H1 (cell line): Measurements from ENCODE around the gene SYNPO. TPM values are rescaled to one million over a fixed set of nuclear protein-coding genes. Genes with fewer than 3 reads are reported as not detected.

Experiments used
- CTCF ChIA-PET: fragments of 300-600 bp; sonication (Branson Sonifier 250); formaldehyde crosslinking; loops from one replicate; lab custom pipeline; 2021; ENCODE audit not compliant: partially characterized antibody; lab: Charles Lee
- POLR2A ChIA-PET: fragments of 300-600 bp; sonication (Branson Sonifier 250); formaldehyde crosslinking; loops from one replicate; lab custom pipeline; 2021; ENCODE audit warnings: inconsistent platforms; ENCODE audit not compliant: partially characterized antibody; lab: Charles Lee
- DNase-seq, 2 experiments: peaks; one replicate each; pipeline versions ENCODE4 v3.0.0 to v3.0.0-alpha.2; 2010 to 2022; ENCODE audit warnings: low spot score in 2 of 2, low read depth in 1 of 2, mixed read lengths in 1 of 2
- FAIRE-seq: peaks from 2 replicates; lab custom pipeline; 2011; peaks lifted over from hg19 to GRCh38; lab: Jason Lieb, UNC
- H2AFZ ChIP-seq: 2 replicates; pipeline ENCODE4 v1.8.1; 2012; ENCODE audit warnings: low read length, inconsistent platforms
- H2AK5ac ChIP-seq: 2 replicates; pipeline ENCODE4 v1.6.1; 2013; ENCODE audit warnings: low read depth, low read length
- H2BK120ac ChIP-seq: replicated peaks from 2 replicates; pipeline ENCODE3; 2013; ENCODE audit warnings: low read depth, low read length, inconsistent platforms
- H2BK12ac ChIP-seq: 2 replicates; pipeline ENCODE4 v1.6.1; 2013; ENCODE audit warnings: low read depth, low read length
- H2BK15ac ChIP-seq: 2 replicates; pipeline ENCODE4 v1.6.1; 2013; ENCODE audit warnings: low read length
- H2BK20ac ChIP-seq: 2 replicates; pipeline ENCODE4 v1.6.1; 2013; ENCODE audit warnings: low read length
- H2BK5ac ChIP-seq: 2 replicates; pipeline ENCODE4 v1.6.1; 2013; ENCODE audit warnings: low read depth, low read length
- H3K14ac ChIP-seq: 2 replicates; pipeline ENCODE4 v1.6.1; 2013; ENCODE audit warnings: inconsistent platforms; ENCODE audit not compliant: insufficient read length
- H3K18ac ChIP-seq: 2 replicates; pipeline ENCODE4 v1.6.1; 2013; ENCODE audit warnings: low read length; ENCODE audit errors: extremely low read depth
- H3K23ac ChIP-seq: 2 replicates; pipeline ENCODE4 v1.6.1; 2013; ENCODE audit warnings: inconsistent platforms; ENCODE audit not compliant: insufficient read length
- H3K23me2 ChIP-seq: 2 replicates; pipeline ENCODE4 v1.6.1; 2013; ENCODE audit warnings: low read depth, low read length
- H3K27ac ChIP-seq: 2 replicates; pipeline ENCODE4 v1.6.1; 2011; ENCODE audit warnings: low read depth, low read length, inconsistent platforms
- H3K27me3 ChIP-seq, 4 experiments: replicated peaks in 1 of 4; 1 replicate in 1 of 4; 2 replicates in 3 of 4; pipeline versions ENCODE4 v1.6.1 to v1.8.1; 2011 to 2013; ENCODE audit warnings: low read length in 3 of 4, mild to moderate bottlenecking in 3 of 4, inconsistent platforms in 2 of 4, mixed read lengths in 2 of 4, moderate library complexity in 1 of 4; ENCODE audit not compliant: control insufficient read depth in 3 of 4, insufficient read depth in 3 of 4; ENCODE audit errors: extremely low read depth in 1 of 4
- H3K36me3 ChIP-seq, 4 experiments: 2 replicates each; pipeline versions ENCODE4 v1.6.1 to v1.8.1; 2011 to 2013; ENCODE audit warnings: mild to moderate bottlenecking in 4 of 4, low read length in 3 of 4, moderate library complexity in 2 of 4, control low read depth in 1 of 4, inconsistent platforms in 1 of 4; ENCODE audit not compliant: insufficient read depth in 4 of 4, control insufficient read depth in 2 of 4
- H3K4ac ChIP-seq: replicated peaks from 2 replicates; pipeline ENCODE3; 2013; ENCODE audit warnings: low read length, low read depth, mixed read lengths, inconsistent platforms; ENCODE audit not compliant: insufficient read length
- H3K4me1 ChIP-seq, 4 experiments: replicated peaks in 1 of 4; 1 replicate in 1 of 4; 2 replicates in 3 of 4; pipeline versions ENCODE4 v1.6.1 to v1.8.1; 2011 to 2013; ENCODE audit warnings: low read length in 3 of 4, inconsistent platforms in 2 of 4, mixed read lengths in 1 of 4; ENCODE audit not compliant: insufficient read depth in 4 of 4, control insufficient read depth in 3 of 4
- H3K4me2 ChIP-seq, 2 experiments: 2 replicates each; pipeline versions ENCODE4 v1.6.1 to v1.8.1; 2011 to 2013; ENCODE audit warnings: low read depth in 2 of 2, low read length in 2 of 2, control low read depth in 1 of 2, inconsistent platforms in 1 of 2, mild to moderate bottlenecking in 1 of 2; ENCODE audit not compliant: insufficient read depth in 1 of 2
- H3K4me3 ChIP-seq, 4 experiments: fragments of 200-600, 300-600 bp in 1 of 4; sonication (generic), shearing (Covaris generic), sonication (Bioruptor Twin) in 1 of 4; 2 replicates each; pipeline versions ENCODE4 v1.5.1 to v1.8.1; 2011 to 2016; ENCODE audit warnings: low read length in 4 of 4, low read depth in 3 of 4, control low read depth in 2 of 4, inconsistent platforms in 2 of 4, mild to moderate bottlenecking in 2 of 4, mixed read lengths in 1 of 4, moderate library complexity in 1 of 4; ENCODE audit not compliant: insufficient read depth in 2 of 4; ENCODE audit errors: extremely low read depth in 1 of 4
- H3K56ac ChIP-seq: replicated peaks from 2 replicates; pipeline ENCODE3; 2013; ENCODE audit warnings: low read depth, mild to moderate bottlenecking, mixed read lengths, low read length, inconsistent platforms; ENCODE audit not compliant: insufficient read length
- H3K79me1 ChIP-seq: 2 replicates; pipeline ENCODE4 v1.6.1; 2013; ENCODE audit warnings: low read depth, low read length, control low read depth
- H3K79me2 ChIP-seq, 2 experiments: 2 replicates each; pipeline versions ENCODE4 v1.6.1 to v1.8.1; 2012 to 2013; ENCODE audit warnings: low read length in 2 of 2, mild to moderate bottlenecking in 2 of 2, inconsistent platforms in 1 of 2; ENCODE audit not compliant: insufficient read depth in 2 of 2, control insufficient read depth in 1 of 2
- H3K9ac ChIP-seq, 4 experiments: replicated peaks in 1 of 4; 1 replicate in 1 of 4; 2 replicates in 3 of 4; pipeline versions ENCODE4 v1.6.1 to v1.8.1; 2011 to 2013; ENCODE audit warnings: low read depth in 3 of 4, low read length in 3 of 4, control low read depth in 2 of 4, mild to moderate bottlenecking in 2 of 4, moderate library complexity in 2 of 4, inconsistent platforms in 1 of 4; ENCODE audit errors: extremely low read depth in 1 of 4
- H3K9me3 ChIP-seq, 2 experiments: 2 replicates each; pipeline versions ENCODE4 v1.6.1 to v1.8.1; 2012 to 2013; ENCODE audit warnings: mild to moderate bottlenecking in 2 of 2, moderate library complexity in 2 of 2, control low read depth in 1 of 2, inconsistent platforms in 1 of 2, low read depth in 1 of 2, low read length in 1 of 2, mixed read lengths in 1 of 2; ENCODE audit not compliant: insufficient read depth in 2 of 2
- H4K20me1 ChIP-seq, 2 experiments: replicated peaks in 1 of 2; 2 replicates each; pipeline versions ENCODE3 to v1.8.1; 2011 to 2013; ENCODE audit warnings: inconsistent platforms in 2 of 2, low read length in 2 of 2, mild to moderate bottlenecking in 1 of 2; ENCODE audit not compliant: insufficient read depth in 2 of 2, control insufficient read depth in 1 of 2
- H4K5ac ChIP-seq: 2 replicates; pipeline ENCODE4 v1.6.1; 2013; ENCODE audit warnings: low read length, low read depth, mixed read lengths, inconsistent platforms; ENCODE audit not compliant: insufficient read length
- H4K8ac ChIP-seq: 2 replicates; pipeline ENCODE4 v1.8.0; 2013; ENCODE audit warnings: mild to moderate bottlenecking, moderate library complexity, low read length, inconsistent platforms; ENCODE audit not compliant: insufficient read depth; ENCODE audit errors: extremely low read depth
- H4K91ac ChIP-seq: replicated peaks from 2 replicates; pipeline ENCODE3; 2013; ENCODE audit warnings: low read length, mixed read lengths, inconsistent platforms; ENCODE audit not compliant: insufficient read length
- ASH2L ChIP-seq: fragments of 200-600, 300-600 bp; sonication (generic); IDR thresholded peaks from one replicate; pipeline ENCODE4 v1.7.1; 2017; ENCODE audit warnings: low read length
- CREB1 ChIP-seq: IDR thresholded peaks from 2 replicates; pipeline ENCODE4 v1.6.1; 2012; ENCODE audit warnings: inconsistent platforms
- CTCF ChIP-seq, 3 experiments: IDR thresholded peaks; 1 replicate in 2 of 3; 2 replicates in 1 of 3; pipeline versions ENCODE4 v1.5.1 to v1.6.1; 2011; ENCODE audit warnings: low read length in 3 of 3, mild to moderate bottlenecking in 3 of 3, inconsistent platforms in 2 of 3, low read depth in 1 of 3, moderate library complexity in 1 of 3; ENCODE audit not compliant: insufficient read depth in 1 of 3; ENCODE audit errors: control extremely low read depth in 1 of 3
- SAP30 ChIP-seq: fragments of 300-600 bp; sonication (generic); IDR thresholded peaks from 2 replicates; pipeline ENCODE4 v1.7.1; 2012; ENCODE audit warnings: low read length, moderate library complexity, mild to moderate bottlenecking, inconsistent platforms; ENCODE audit not compliant: insufficient read depth, insufficient replicate concordance
- TBP ChIP-seq: IDR thresholded peaks from 2 replicates; pipeline ENCODE4 v1.6.1; 2011; ENCODE audit warnings: low read depth, low read length, improper control_type of control experiment
- WGBS, 2 experiments: shearing (Covaris generic) in 1 of 2; methylation state at CpG; one replicate each; pipeline versions ENCODE4 v1.1.6 to v1.1.7; 2013 to 2015; ENCODE audit warnings: low lambda C conversion rate in 2 of 2, mixed read lengths in 2 of 2, inconsistent platforms in 1 of 2, low coverage in 1 of 2, missing lambda C conversion rate in 1 of 2; ENCODE audit not compliant: insufficient replicate concordance in 2 of 2, insufficient coverage in 1 of 2, insufficient read length in 1 of 2; ENCODE audit errors: extremely low coverage in 1 of 2, missing lambda C conversion rate in 1 of 2; 5-methylcytosine and 5-hydroxymethylcytosine counted together
- polyA plus RNA-seq, 7 experiments: library from polyadenylated mRNA; depleted of rRNA in 3 of 7; stranded (reverse) in 5 of 7; unstranded in 2 of 7; fragments of >200 nt in 5 of 7; fragments of 200-250 nt in 2 of 7; gene quantifications; 1 replicate in 5 of 7; 2 replicates in 1 of 7; 4 replicates in 1 of 7; pipeline versions ENCODE4 v1.2.1 to v1.2.3, GENCODE V29; 2011 to 2013; ENCODE audit warnings: missing spikeins in 2 of 7, mixed read lengths in 2 of 7
- total RNA-seq: library from RNA; stranded (reverse); fragmentation: NEBNext Ultra II Directional; extraction: Animal tissue kit (Norgen Biotek cat#: 25700); gene quantifications from 2 replicates; pipeline ENCODE4 v1.2.1, GENCODE V29; 2021

The SYNPO gene
- total and polyA plus RNA-seq, 2 of the 8 experiments (the other 6 are each of a cell fraction or from before 2014, with no cell fraction given) = 2.3 TPM

GRCh38 chr5:150706776-150707390, 66.4 kb downstream of the SYNPO start:
- H4K20me1 ChIP-seq = no peaks in the 10 kb centered on the region
- H3K9ac ChIP-seq = no peak overlapping the region
- no peak overlapping the region for H2BK12ac ChIP-seq
- H3K27ac ChIP-seq = no peak overlapping the region
- no peak overlapping the region for H3K23ac ChIP-seq
- DNase-seq (no peak), FAIRE-seq (no peak)
- H2AK5ac ChIP-seq = no peak overlapping the region
- H3K4ac ChIP-seq = no peak overlapping the region
- H3K79me2 ChIP-seq = no peaks in the 10 kb centered on the region
- no peak overlapping the region for H3K4me2 ChIP-seq
- H2BK20ac ChIP-seq = no peak overlapping the region
- H3K36me3 ChIP-seq = peaks cover 4 to 9% (median 7%) of the 10 kb centered on the region in 4 experiments; a peak in 7 of 8 replicates
- H4K5ac ChIP-seq = no peak overlapping the region
- H4K91ac ChIP-seq = no peak overlapping the region
- no peak overlapping the region for H4K8ac ChIP-seq
- TF ChIP-seq TBP (no peak), CTCF (IDR thresholded peaks at IDR 0.05; ENCODE audit: control extremely low read depth in 1 of 3, insufficient read depth in 1 of 3, low read depth in 1 of 3, low read length in 3 of 3) (no peak), CREB1 (no peak), ASH2L (no peak), SAP30 (no peak)
- ChIA-PET POLR2A (interaction anchor here (1.1 to 1.4 kb wide), 2 partner anchors 36 to 265 kb away, joined by 4 read pairs; no protein-coding TSS in a partner anchor), CTCF (interaction anchor here (0.6 to 2.7 kb wide), 9 partner anchors 11 to 409 kb away, joined by 3 to 7 read pairs (median 3); partner anchors contain the start of gene IRGM)
- H3K14ac ChIP-seq = no peak overlapping the region
- peaks cover 0 to 2% (median 0%) of the 10 kb centered on the region in 4 experiments; a peak in 1 of 7 replicates for H3K4me1 ChIP-seq
- H3K18ac ChIP-seq = no peak overlapping the region
- H2AFZ ChIP-seq = no peak overlapping the region
- no peaks in the 10 kb centered on the region for H3K79me1 ChIP-seq
- H3K56ac ChIP-seq = no peak overlapping the region
- H3K27me3 ChIP-seq = no peaks in the 10 kb centered on the region; a peak in 1 of 7 replicates
- no peak overlapping the region for H2BK120ac ChIP-seq
- H2BK15ac ChIP-seq = no peak overlapping the region
- no peaks in the 10 kb centered on the region for H3K9me3 ChIP-seq
- no peaks in the 10 kb centered on the region for H3K23me2 ChIP-seq
- no peak overlapping the region for H3K4me3 ChIP-seq
- WGBS, 2 experiments = 88% methylated on average over 4 of the region's 4 CpGs; no CpG with 5 or more reads in 1 of the 2 experiments
- H2BK5ac ChIP-seq = no peak overlapping the region
